HG03139 (cell line): ENCODE results near the gene CELF4.

Source experiments
- ATAC-seq: cut with Tn5 transposase; IDR thresholded peaks from one replicate; pipeline ENCODE4 v1.9.1; 2021; ENCODE audit not compliant: unreplicated experiment

CELF4 gene

GRCh38 chr18:37247497-37248161 lies 318.0 kb downstream of the CELF4 start:
- ATAC-seq = no peak

- no peak for ATAC-seq
Observed at GRCh38 chr18:37246779-37247340, 318.7 kb downstream of the CELF4 start.

- ATAC-seq = no peak
Observed at GRCh38 chr18:37244618-37245017, 321.0 kb downstream of the CELF4 start.

GRCh38 chr18:37243741-37244140 lies 321.9 kb downstream of the CELF4 start:
- ATAC-seq = no peak

- no peak for ATAC-seq
Observed at GRCh38 chr18:37242826-37243560, 322.6 kb downstream of the CELF4 start.

- ATAC-seq = no peak
Observed at GRCh38 chr18:37242091-37242490, 323.5 kb downstream of the CELF4 start.

GRCh38 chr18:37238282-37239108 lies 327.1 kb downstream of the CELF4 start:
- no peak for ATAC-seq

GRCh38 chr18:37235583-37235982 lies 330.0 kb downstream of the CELF4 start:
- ATAC-seq = no peak

- no peak for ATAC-seq
Observed at GRCh38 chr18:37231251-37231650, 334.3 kb downstream of the CELF4 start.

GRCh38 chr18:37230768-37231167 lies 334.8 kb downstream of the CELF4 start:
- no peak for ATAC-seq

GRCh38 chr18:37225279-37225678 lies 340.3 kb downstream of the CELF4 start:
- no peak for ATAC-seq

- no peak for ATAC-seq
Observed at GRCh38 chr18:37222999-37223378, 342.6 kb downstream of the CELF4 start.

- no peak for ATAC-seq
Observed at GRCh38 chr18:37222354-37222998, 343.1 kb downstream of the CELF4 start.

GRCh38 chr18:37219257-37219656 lies 346.3 kb downstream of the CELF4 start:
- no peak for ATAC-seq

GRCh38 chr18:37218022-37218590 lies 347.5 kb downstream of the CELF4 start:
- no peak for ATAC-seq

GRCh38 chr18:37210781-37211180 lies 354.8 kb downstream of the CELF4 start:
- no peak for ATAC-seq

- no peak for ATAC-seq
Observed at GRCh38 chr18:37207343-37207742, 358.3 kb downstream of the CELF4 start.

GRCh38 chr18:37199741-37200140 lies 365.9 kb downstream of the CELF4 start:
- no peak for ATAC-seq
